ENCODE data around the gene KLF7.

The KLF7 gene

DNA sequence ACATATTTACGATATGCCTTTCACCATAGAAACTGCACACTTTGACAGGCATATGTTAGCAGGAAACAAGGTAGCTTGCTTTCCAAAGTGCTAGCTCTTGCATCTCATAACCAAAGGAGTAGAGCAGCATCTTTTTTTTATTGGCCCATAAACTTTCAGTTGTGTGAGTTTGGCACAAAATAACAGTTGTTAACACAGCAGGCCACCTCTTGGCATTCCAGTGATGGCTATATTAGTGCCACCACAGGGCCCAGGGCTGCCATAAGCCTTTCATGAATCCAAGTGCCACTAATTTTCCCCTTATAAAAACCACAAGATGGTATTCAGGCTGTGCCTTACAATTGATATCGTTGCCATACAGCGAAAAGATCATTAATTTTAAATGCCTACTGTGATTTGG is 40.3 kb upstream of the KLF7 start:
- H4K20me1 ChIP-seq (ENCODE audit: control insufficient read depth, insufficient read depth, low read depth, low read length): no peaks in the 10 kb centered on the region
- TF ChIP-seq, protein P1, sequence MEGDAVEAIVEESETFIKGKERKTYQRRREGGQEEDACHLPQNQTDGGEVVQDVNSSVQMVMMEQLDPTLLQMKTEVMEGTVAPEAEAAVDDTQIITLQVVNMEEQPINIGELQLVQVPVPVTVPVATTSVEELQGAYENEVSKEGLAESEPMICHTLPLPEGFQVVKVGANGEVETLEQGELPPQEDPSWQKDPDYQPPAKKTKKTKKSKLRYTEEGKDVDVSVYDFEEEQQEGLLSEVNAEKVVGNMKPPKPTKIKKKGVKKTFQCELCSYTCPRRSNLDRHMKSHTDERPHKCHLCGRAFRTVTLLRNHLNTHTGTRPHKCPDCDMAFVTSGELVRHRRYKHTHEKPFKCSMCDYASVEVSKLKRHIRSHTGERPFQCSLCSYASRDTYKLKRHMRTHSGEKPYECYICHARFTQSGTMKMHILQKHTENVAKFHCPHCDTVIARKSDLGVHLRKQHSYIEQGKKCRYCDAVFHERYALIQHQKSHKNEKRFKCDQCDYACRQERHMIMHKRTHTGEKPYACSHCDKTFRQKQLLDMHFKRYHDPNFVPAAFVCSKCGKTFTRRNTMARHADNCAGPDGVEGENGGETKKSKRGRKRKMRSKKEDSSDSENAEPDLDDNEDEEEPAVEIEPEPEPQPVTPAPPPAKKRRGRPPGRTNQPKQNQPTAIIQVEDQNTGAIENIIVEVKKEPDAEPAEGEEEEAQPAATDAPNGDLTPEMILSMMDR (IDR thresholded peaks at IDR 0.05; ENCODE audit: low read depth, low read length, poor library complexity, severe bottlenecking): no peak
- TF ChIP-seq EZH2phosphoT487 (IDR thresholded peaks at IDR 0.05; ENCODE audit: borderline replicate concordance, low read length): no peak
- H3K36me3 ChIP-seq (ENCODE audit: control insufficient read depth, low read length): no peaks in the 10 kb centered on the region
- H3K4me3 ChIP-seq (ENCODE audit: low read length): no peak overlapping the region
- H3K9me3 ChIP-seq (ENCODE audit: control insufficient read depth, insufficient read depth, low read length): no peaks in the 10 kb centered on the region
- H3K27me3 ChIP-seq (ENCODE audit: control insufficient read depth, low read length): no peaks in the 10 kb centered on the region
- no peak overlapping the region for H3K27ac ChIP-seq (ENCODE audit: low read depth, low read length)
- H3F3A ChIP-seq (ENCODE audit: control insufficient read depth, insufficient read depth): no peaks in the 10 kb centered on the region
- no peaks in the 10 kb centered on the region for H3K9me2 ChIP-seq (replicated peaks; ENCODE audit: control insufficient read depth, low read length)
- H3K4me1 ChIP-seq (ENCODE audit: control insufficient read depth, low read length): no peaks in the 10 kb centered on the region
- no peaks in the 10 kb centered on the region for H3K79me2 ChIP-seq (ENCODE audit: control insufficient read depth, low read length)
- H3K4me2 ChIP-seq (ENCODE audit: low read length): no peak overlapping the region

DNA sequence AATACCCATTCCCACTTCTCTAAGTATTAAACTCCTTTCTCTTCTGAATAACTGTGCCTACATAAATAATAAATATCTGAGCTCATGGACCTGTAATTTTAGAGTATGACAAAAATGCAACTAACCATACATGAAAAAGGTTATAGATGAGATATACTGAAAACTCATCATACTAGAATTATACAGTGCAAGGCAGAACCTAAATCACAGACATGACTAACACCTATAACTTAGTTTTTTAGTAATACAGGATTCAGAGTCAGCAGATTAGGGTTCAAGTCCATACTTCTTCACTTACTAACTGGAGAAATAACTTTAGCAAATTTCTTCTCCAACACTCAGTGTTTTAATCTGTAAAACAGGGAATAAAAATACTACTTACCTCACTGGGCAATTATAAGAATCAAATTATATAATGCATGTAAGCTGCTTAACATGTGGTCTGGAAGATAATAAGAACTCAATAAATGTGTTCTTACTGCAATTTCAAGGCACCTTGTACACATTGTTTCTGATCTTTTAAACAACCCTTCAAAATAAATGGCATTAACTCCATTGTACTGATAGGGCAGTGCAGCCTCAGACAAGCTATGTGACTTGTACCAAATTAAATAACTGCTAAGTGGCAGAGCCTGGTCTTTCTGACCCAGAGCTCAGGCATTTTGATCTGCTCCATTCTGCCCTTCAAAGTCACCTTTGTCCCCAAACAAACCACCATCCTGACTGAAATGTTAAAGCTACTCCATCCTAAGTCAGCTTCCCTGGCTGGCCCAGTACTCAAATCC is 39.6 kb upstream of the KLF7 start:
- no peaks in the 10 kb centered on the region for H3K4me1 ChIP-seq (ENCODE audit: control insufficient read depth, low read length)

DNA sequence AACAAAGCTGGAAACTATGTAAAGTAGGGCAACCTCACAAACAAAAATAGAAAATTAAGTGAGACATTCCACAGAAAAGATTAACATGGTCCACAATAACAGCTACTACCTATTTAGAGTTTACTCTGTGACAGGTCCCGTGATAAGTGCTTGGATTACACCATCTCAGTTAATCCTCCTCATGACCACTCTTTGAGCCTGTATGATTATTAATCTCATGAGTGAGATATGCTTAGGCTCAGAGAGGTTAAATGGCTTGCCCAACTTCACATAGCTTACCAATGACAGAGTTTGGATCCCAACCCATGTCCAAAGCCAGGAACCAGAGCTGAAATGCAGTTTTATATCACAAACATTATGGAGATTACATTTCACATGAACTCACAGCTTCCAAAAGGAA is 37.3 kb upstream of the KLF7 start:
- Histone ChIP-seq H3K27ac (ENCODE audit: low read depth, low read length) (no peak overlapping the region), H4K20me1 (ENCODE audit: control insufficient read depth, insufficient read depth, low read depth, low read length) (no peaks in the 10 kb centered on the region), H3K9me3 (ENCODE audit: control insufficient read depth, insufficient read depth, low read length) (no peaks in the 10 kb centered on the region), H3K36me3 (ENCODE audit: control insufficient read depth, low read length) (no peaks in the 10 kb centered on the region), H3K27me3 (ENCODE audit: control insufficient read depth, low read length) (no peaks in the 10 kb centered on the region; the same call in 1 of the 2 replicates), H3K4me1 (ENCODE audit: control insufficient read depth, low read length) (no peaks in the 10 kb centered on the region), H3K9me2 (replicated peaks; ENCODE audit: control insufficient read depth, low read length) (no peaks in the 10 kb centered on the region), H3K4me2 (ENCODE audit: low read length) (no peak overlapping the region), H3K79me2 (ENCODE audit: control insufficient read depth, low read length) (no peaks in the 10 kb centered on the region), H3K4me3 (ENCODE audit: low read length) (no peak overlapping the region), H3F3A (ENCODE audit: control insufficient read depth, insufficient read depth) (no peaks in the 10 kb centered on the region)
- no peak for TF ChIP-seq EZH2phosphoT487 (IDR thresholded peaks at IDR 0.05; ENCODE audit: borderline replicate concordance, low read length)
- TF ChIP-seq, protein P1 (IDR thresholded peaks at IDR 0.05; ENCODE audit: low read depth, low read length, poor library complexity, severe bottlenecking): no peak

More for the DNA sequence above, 39.6 kb upstream of the KLF7 start:
- no peak overlapping the region for H3K27ac ChIP-seq (ENCODE audit: low read depth, low read length)
- H3K4me3 ChIP-seq (ENCODE audit: low read length): no peak overlapping the region
- H3K79me2 ChIP-seq (ENCODE audit: control insufficient read depth, low read length): no peaks in the 10 kb centered on the region
- H3K36me3 ChIP-seq (ENCODE audit: control insufficient read depth, low read length): no peaks in the 10 kb centered on the region
- no peaks in the 10 kb centered on the region for H4K20me1 ChIP-seq (ENCODE audit: control insufficient read depth, insufficient read depth, low read depth, low read length)
- no peak overlapping the region for H3K4me2 ChIP-seq (ENCODE audit: low read length)
- H3K27me3 ChIP-seq (ENCODE audit: control insufficient read depth, low read length): no peaks in the 10 kb centered on the region; the same call in 1 of the 2 replicates
- H3K9me3 ChIP-seq (ENCODE audit: control insufficient read depth, insufficient read depth, low read length): no peaks in the 10 kb centered on the region
- no peaks in the 10 kb centered on the region for H3F3A ChIP-seq (ENCODE audit: control insufficient read depth, insufficient read depth)
- TF ChIP-seq, protein P1 (IDR thresholded peaks at IDR 0.05; ENCODE audit: low read depth, low read length, poor library complexity, severe bottlenecking): no peak
- TF ChIP-seq EZH2phosphoT487 (IDR thresholded peaks at IDR 0.05; ENCODE audit: borderline replicate concordance, low read length): no peak
- no peaks in the 10 kb centered on the region for H3K9me2 ChIP-seq (replicated peaks; ENCODE audit: control insufficient read depth, low read length)

All from DOHH2 (cell line).